KOPT-K1 (cell line): ENCODE measurements around the gene FGF19.

ENCODE experiments used
- H3K27ac ChIP-seq: fragments of 200-600 bp; sonication (generic); 2 replicates; pipeline ENCODE4 v1.5.1; 2016; ENCODE audit warnings: antibody characterized with exemption, mild to moderate bottlenecking, low read depth, low read length; ENCODE audit not compliant: poor library complexity, severe bottlenecking
- H3K36me3 ChIP-seq: fragments of 200-600 bp; sonication (generic); 2 replicates; pipeline ENCODE4 v1.5.1; 2017; ENCODE audit warnings: antibody characterized with exemption, mild to moderate bottlenecking, low read length, moderate library complexity; ENCODE audit not compliant: insufficient read depth
- H3K9me3 ChIP-seq: fragments of 200-600 bp; sonication (generic); 2 replicates; pipeline ENCODE4 v1.5.1; 2017; ENCODE audit warnings: antibody characterized with exemption, low read length, mild to moderate bottlenecking; ENCODE audit not compliant: insufficient read depth, poor library complexity, severe bottlenecking

Gene FGF19

GRCh38 chr11:69703768-69704507 is at the start of gene FGF19:
Gene FGF19 (minus strand): TSS chr11:69704022. CDS start chr11:69703876, 146 bp downstream.
- Histone ChIP-seq H3K9me3 (no peaks in the 10 kb centered on the region), H3K36me3 (no peaks in the 10 kb centered on the region), H3K27ac (no peak within 1 kb of the TSS)

- Histone ChIP-seq H3K36me3 (no peaks in the 10 kb centered on the region), H3K27ac (no peak overlapping the region), H3K9me3 (no peaks in the 10 kb centered on the region)
Measured at GRCh38 chr11:69752890-69753289, 49.1 kb upstream of the FGF19 start.

DNA sequence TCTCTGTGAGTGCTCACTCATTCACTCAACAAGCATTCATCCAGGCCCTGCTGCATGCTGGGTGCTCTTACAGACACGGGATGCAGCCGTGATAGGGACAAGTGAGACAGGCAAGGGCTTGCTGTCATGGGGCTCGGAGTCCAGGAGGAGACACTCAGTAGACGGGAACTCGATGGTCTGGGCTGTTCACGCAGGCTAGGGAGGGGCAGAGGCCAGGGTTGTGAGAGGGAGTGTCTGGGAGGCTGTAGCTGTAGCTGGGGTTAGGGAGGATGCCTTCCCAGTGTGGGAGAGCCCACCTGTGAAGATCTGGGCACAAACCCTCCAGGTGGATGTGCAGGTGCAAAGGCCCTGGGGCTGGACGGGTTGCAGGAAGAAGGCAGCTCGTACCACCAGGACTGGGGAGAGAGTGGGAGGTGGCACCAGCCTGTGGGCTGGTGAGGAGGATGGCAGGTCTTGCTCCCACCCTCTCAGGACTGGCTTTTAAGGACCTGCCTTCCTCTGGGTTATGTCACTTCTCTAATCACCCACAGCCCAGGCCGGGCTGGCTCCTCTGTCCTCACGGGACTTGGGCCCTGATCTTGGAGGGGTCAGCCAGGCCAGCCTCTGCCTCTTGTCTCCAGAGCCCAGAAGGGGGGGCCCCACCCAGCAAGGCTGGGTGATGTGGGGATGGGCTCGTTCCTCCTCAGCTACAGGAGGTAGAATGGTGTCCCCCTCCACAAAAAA is 47.2 kb upstream of the FGF19 start:
- Histone ChIP-seq H3K36me3 (no peaks in the 10 kb centered on the region), H3K27ac (no peak overlapping the region), H3K9me3 (no peaks in the 10 kb centered on the region)

- Histone ChIP-seq H3K36me3 (no peaks in the 10 kb centered on the region), H3K27ac (no peak overlapping the region), H3K9me3 (no peaks in the 10 kb centered on the region)
Measured at GRCh38 chr11:69750108-69750850, 46.5 kb upstream of the FGF19 start.

- H3K36me3 ChIP-seq: no peaks in the 10 kb centered on the region
- no peaks in the 10 kb centered on the region for H3K9me3 ChIP-seq
- no peak overlapping the region for H3K27ac ChIP-seq
Measured at GRCh38 chr11:69748637-69749036, 44.8 kb upstream of the FGF19 start.

DNA sequence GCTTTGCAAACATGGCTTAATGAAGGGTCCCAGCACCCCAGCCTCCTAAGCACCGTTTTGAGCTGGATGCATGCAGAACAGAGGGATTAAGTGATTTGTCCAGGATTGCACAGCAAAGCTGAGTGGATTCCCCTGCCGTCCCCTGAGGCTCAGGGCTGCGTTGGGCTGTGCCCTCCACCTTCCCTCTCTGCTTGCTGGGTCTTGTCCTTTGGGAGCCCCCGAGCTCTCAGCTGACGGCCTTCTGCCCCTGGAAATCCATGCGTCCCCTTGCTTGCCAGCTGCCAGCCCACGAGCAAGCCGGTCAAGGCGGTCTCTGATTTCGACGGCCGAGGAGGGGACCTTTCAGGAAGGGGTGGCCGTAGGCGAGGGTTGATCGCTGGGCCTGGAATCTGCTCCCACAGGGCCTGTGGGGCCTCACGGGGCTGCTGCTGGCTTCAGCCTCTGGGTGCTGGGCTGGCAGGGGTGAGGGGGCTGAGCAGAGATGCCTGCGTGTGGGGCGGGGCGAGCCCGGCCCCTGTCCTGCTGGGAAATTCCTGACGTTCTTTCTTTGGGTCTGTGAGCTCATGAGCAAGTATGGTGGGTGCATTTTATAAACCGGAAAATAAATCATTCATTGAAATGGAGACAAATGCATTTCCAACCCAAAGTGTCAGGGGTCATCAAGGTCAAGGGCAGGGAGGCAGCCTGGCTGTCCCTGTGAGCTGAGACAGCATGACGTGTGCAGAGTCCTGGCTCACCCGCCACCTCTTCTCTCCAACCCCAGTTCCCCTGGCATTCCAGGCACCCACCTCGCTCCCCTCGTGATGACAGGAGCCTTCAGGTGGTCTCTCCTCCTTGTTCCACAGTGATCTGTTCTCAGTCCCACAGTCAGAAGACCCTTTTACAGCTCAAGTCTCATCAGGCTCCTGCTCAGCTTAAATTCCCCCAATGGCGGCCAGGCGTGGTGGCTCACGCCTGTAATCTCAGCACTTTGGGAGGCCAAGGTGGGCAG is 43.2 kb upstream of the FGF19 start:
- H3K27ac ChIP-seq: no peak overlapping the region

DNA sequence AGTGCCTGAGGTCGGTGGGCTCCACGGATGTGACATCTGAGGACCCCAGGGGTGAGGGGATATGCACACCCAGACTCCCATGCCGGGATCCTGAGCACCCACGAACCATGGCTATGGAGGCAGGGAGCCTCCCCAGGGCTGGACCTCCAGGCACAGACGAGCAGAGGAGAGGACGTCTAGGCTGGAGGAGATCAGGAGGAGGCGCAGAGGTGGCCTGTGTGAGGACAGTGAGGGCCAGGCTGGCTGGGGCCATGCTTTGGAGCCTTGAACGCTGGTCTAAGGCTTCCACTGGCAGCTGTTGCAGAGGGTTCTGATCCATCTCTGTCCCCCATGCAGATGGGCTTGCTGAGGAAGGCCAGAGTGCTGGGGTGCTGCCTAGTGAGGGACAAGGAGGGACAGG is 42.3 kb upstream of the FGF19 start:
- Histone ChIP-seq H3K9me3 (no peaks in the 10 kb centered on the region), H3K36me3 (no peaks in the 10 kb centered on the region), H3K27ac (no peak overlapping the region)

More for the DNA sequence above, 43.2 kb upstream of the FGF19 start:
- no peaks in the 10 kb centered on the region for H3K9me3 ChIP-seq
- no peaks in the 10 kb centered on the region for H3K36me3 ChIP-seq

DNA sequence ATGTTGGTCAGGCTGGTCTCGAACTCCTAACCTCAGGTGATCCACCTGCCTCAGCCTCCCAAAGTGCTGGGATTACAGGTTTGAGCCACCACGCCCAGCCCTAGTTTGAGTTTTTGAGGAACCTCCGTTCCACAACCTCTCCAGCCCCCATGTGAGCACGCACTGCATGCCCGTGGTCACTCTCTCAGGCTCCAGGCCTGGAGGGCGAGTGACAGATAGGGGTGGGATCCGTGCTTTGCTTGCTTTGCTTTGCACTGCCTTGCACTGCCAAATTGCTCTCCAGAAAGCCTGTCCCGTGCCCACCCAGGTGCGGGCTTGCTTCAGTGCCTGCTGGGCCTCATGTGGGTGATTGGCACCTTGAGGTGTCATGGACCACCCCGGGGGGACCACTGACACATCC is 41.4 kb upstream of the FGF19 start:
- Histone ChIP-seq H3K9me3 (no peaks in the 10 kb centered on the region), H3K27ac (no peak overlapping the region), H3K36me3 (no peaks in the 10 kb centered on the region)

DNA sequence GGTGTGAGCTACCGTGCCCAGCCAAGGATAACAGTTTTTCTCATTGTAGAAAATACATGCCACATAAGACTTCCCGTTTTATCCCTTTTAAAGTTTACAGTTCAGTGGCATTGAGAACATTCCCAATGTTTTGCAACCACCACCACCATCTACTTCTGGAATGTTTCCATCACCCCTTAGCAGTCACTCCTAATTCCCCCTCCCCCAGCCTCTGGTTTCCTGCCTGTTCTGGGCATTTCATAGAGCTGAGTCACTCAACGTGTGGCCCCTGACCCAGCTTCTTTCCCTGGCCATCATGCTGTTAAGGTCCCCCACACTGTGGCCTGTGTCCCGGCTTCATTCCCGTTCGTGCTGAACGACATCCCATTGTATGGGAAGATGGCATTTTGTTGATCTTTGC is 40.6 kb upstream of the FGF19 start:
- Histone ChIP-seq H3K27ac (no peak overlapping the region), H3K9me3 (no peaks in the 10 kb centered on the region), H3K36me3 (no peaks in the 10 kb centered on the region)

GRCh38 chr11:69734841-69735240 is 31.0 kb upstream of the FGF19 start:
- Histone ChIP-seq H3K27ac (no peak overlapping the region), H3K36me3 (no peaks in the 10 kb centered on the region), H3K9me3 (peaks cover 28% of the 10 kb centered on the region)

- H3K27ac ChIP-seq: no peak overlapping the region
- H3K36me3 ChIP-seq: no peaks in the 10 kb centered on the region
- peaks cover 28% of the 10 kb centered on the region for H3K9me3 ChIP-seq
Measured at GRCh38 chr11:69734367-69734766, 30.5 kb upstream of the FGF19 start.

- no peaks in the 10 kb centered on the region for H3K36me3 ChIP-seq
- peaks cover 16% of the 10 kb centered on the region for H3K9me3 ChIP-seq
- no peak overlapping the region for H3K27ac ChIP-seq
Measured at GRCh38 chr11:69732910-69733309, 29.1 kb upstream of the FGF19 start.

DNA sequence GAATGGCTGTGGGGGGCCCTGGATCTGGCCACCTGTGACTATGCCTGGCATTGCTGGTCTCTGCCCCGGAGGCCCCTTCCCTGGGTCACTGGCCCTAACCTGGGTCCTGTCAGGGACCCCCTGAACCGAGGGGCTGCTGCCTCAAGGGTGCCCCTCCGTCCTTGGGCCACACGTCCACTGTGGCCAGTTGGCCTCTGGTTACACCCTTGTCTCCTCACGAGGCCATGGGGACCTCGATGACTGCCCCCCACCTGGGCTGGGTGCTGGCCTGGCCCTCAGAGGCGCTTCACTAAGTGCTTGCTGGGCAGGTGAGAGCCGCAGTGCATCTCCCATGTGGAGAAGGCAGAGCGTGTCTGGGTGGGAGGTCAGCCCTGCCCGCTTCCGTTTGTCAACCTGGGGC is 27.3 kb upstream of the FGF19 start:
- no peaks in the 10 kb centered on the region for H3K36me3 ChIP-seq
- peaks cover 13% of the 10 kb centered on the region for H3K9me3 ChIP-seq
- H3K27ac ChIP-seq: no peak overlapping the region

GRCh38 chr11:69730500-69730899 is 26.7 kb upstream of the FGF19 start:
- Histone ChIP-seq H3K27ac (no peak overlapping the region), H3K9me3 (peaks cover 13% of the 10 kb centered on the region), H3K36me3 (no peaks in the 10 kb centered on the region)
